ENCODE measurements around the gene SKAP2.
A peak's percentile ranks its signal among the peaks of the same experiment; 100 is the strongest.

The SKAP2 gene

GRCh38 chr7:26898891-26899290 lies 34.5 kb upstream of the SKAP2 start:
- no peak for DNase-seq (ENCODE audit: low spot score)
- in situ Hi-C loops (cut with MboI; ENCODE audit: low sequenced_read_pairs, unreplicated experiment) = no loop called here
- no peak for TF ChIP-seq CTCF (IDR thresholded peaks at IDR 0.05; ENCODE audit: borderline replicate concordance, control extremely low read depth, extremely low read depth, insufficient read depth, missing control alignments)

- TF ChIP-seq CTCF (IDR thresholded peaks at IDR 0.05; ENCODE audit: borderline replicate concordance, control extremely low read depth, extremely low read depth, insufficient read depth, missing control alignments) = no peak
- in situ Hi-C loops (cut with MboI; ENCODE audit: low sequenced_read_pairs, unreplicated experiment) = no loop called here
- no peak for DNase-seq (ENCODE audit: low spot score)
Observed at GRCh38 chr7:26897928-26898327, 33.5 kb upstream of the SKAP2 start.

GRCh38 chr7:26891400-26892350 lies 27.3 kb upstream of the SKAP2 start:
- DNase-seq (ENCODE audit: low spot score) = peak; percentile 36
- no peak for TF ChIP-seq CTCF (IDR thresholded peaks at IDR 0.05; ENCODE audit: borderline replicate concordance, control extremely low read depth, extremely low read depth, insufficient read depth, missing control alignments)
- in situ Hi-C loops (cut with MboI; ENCODE audit: low sequenced_read_pairs, unreplicated experiment) = no loop called here

- DNase-seq (ENCODE audit: low spot score) = no peak
- TF ChIP-seq CTCF (IDR thresholded peaks at IDR 0.05; ENCODE audit: borderline replicate concordance, control extremely low read depth, extremely low read depth, insufficient read depth, missing control alignments) = no peak
- in situ Hi-C loops (cut with MboI; ENCODE audit: low sequenced_read_pairs, unreplicated experiment) = no loop called here
Observed at GRCh38 chr7:26880852-26881251, 16.5 kb upstream of the SKAP2 start.

- no peak for DNase-seq (ENCODE audit: low spot score)
- in situ Hi-C loops (cut with MboI; ENCODE audit: low sequenced_read_pairs, unreplicated experiment) = no loop called here
- TF ChIP-seq CTCF (IDR thresholded peaks at IDR 0.05; ENCODE audit: borderline replicate concordance, control extremely low read depth, extremely low read depth, insufficient read depth, missing control alignments) = no peak
Observed at GRCh38 chr7:26879671-26880070, 15.3 kb upstream of the SKAP2 start.

- in situ Hi-C loops (cut with MboI; ENCODE audit: low sequenced_read_pairs, unreplicated experiment) = no loop called here
- no peak for TF ChIP-seq CTCF (IDR thresholded peaks at IDR 0.05; ENCODE audit: borderline replicate concordance, control extremely low read depth, extremely low read depth, insufficient read depth, missing control alignments)
- DNase-seq (ENCODE audit: low spot score) = no peak
Observed at GRCh38 chr7:26868841-26869495, 4.6 kb upstream of the SKAP2 start.

All from GM13976 (cell line).